ENCODE measurements around the gene KCNA1. TPM values are rescaled to one million over a fixed set of nuclear protein-coding genes. Genes with fewer than 3 reads are reported as not detected.
A peak's percentile ranks its signal among the peaks of the same experiment; 100 is the strongest.

Gene KCNA1
- total RNA-seq, 2 experiments from 2014 or later, result not detected

- no peak overlapping the region for H3K27ac Mint-ChIP-seq
- no peaks in the 10 kb centered on the region for H3K9me3 Mint-ChIP-seq
- H3K36me3 Mint-ChIP-seq (ENCODE audit: low read depth), result no peaks in the 10 kb centered on the region
- no peaks in the 10 kb centered on the region for H3K4me1 Mint-ChIP-seq
- DNase-seq, result no peak
- H3K27me3 Mint-ChIP-seq, result peaks cover 39% of the 10 kb centered on the region
- H3K4me3 Mint-ChIP-seq, result no peak overlapping the region
- ChIA-PET POLR2A (no interaction called here), CTCF (no interaction called here)
Observed at GRCh38 chr12:4891866-4892265, 17.8 kb upstream of the KCNA1 start.

- H3K9me3 Mint-ChIP-seq, result no peaks in the 10 kb centered on the region
- no peak overlapping the region for H3K27ac Mint-ChIP-seq
- H3K27me3 Mint-ChIP-seq, result peaks cover 35% of the 10 kb centered on the region
- H3K4me3 Mint-ChIP-seq, result no peak overlapping the region
- ChIA-PET CTCF (interaction anchor here (0.8 kb wide), 1 partner anchor 35 kb away, joined by 3 read pairs; no protein-coding TSS in a partner anchor), POLR2A (no interaction called here)
- H3K4me1 Mint-ChIP-seq, result no peaks in the 10 kb centered on the region
- DNase-seq, result no peak
- no peaks in the 10 kb centered on the region for H3K36me3 Mint-ChIP-seq (ENCODE audit: low read depth)
Observed at GRCh38 chr12:4892418-4892817, 17.3 kb upstream of the KCNA1 start.

DNA sequence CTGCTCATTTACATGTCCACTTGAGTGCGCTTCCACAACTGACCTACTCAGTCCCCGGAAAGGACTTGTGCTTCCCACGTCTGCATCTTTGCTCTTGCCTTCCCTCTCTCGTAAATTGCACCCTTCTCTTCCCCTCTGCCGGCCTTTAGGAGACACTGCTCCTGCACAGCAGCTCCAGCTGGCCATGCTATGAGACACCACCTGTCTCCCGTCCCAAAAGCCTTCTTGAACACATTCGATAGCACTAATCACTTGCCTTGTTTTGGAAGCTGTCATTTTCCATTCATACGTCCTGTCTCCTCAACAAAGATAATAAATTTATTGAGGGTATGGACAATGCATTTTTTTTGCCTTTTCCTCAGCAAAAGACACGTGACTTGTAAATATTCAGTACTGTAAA is 15.7 kb upstream of the KCNA1 start:
- H3K27me3 Mint-ChIP-seq, result peaks cover 35% of the 10 kb centered on the region
- no peaks in the 10 kb centered on the region for H3K36me3 Mint-ChIP-seq (ENCODE audit: low read depth)

GRCh38 chr12:4899364-4899763 is 10.3 kb upstream of the KCNA1 start:
- POLR2A ChIA-PET, result no interaction called here
- Mint-ChIP-seq H3K4me1 (no peaks in the 10 kb centered on the region), H3K27me3 (peaks cover 34% of the 10 kb centered on the region), H3K36me3 (ENCODE audit: low read depth) (no peaks in the 10 kb centered on the region), H3K27ac (no peak overlapping the region), H3K4me3 (no peak overlapping the region), H3K9me3 (no peaks in the 10 kb centered on the region)
- CTCF ChIA-PET, result no interaction called here
- DNase-seq, result no peak

More for the DNA sequence above, 15.7 kb upstream of the KCNA1 start:
- Mint-ChIP-seq H3K4me1 (no peaks in the 10 kb centered on the region), H3K9me3 (no peaks in the 10 kb centered on the region), H3K4me3 (no peak overlapping the region), H3K27ac (no peak overlapping the region)
- POLR2A ChIA-PET, result no interaction called here
- CTCF ChIA-PET, result no interaction called here
- DNase-seq, result no peak

- Mint-ChIP-seq H3K36me3 (ENCODE audit: low read depth) (no peaks in the 10 kb centered on the region), H3K4me3 (no peak overlapping the region), H3K27ac (no peak overlapping the region), H3K4me1 (no peaks in the 10 kb centered on the region), H3K27me3 (peaks cover 35% of the 10 kb centered on the region), H3K9me3 (no peaks in the 10 kb centered on the region)
- CTCF ChIA-PET, result interaction anchor here (2.3 kb wide), 1 partner anchor 45 kb away, joined by 6 read pairs; no protein-coding TSS in a partner anchor
- POLR2A ChIA-PET, result no interaction called here
- DNase-seq, result no peak
Observed at GRCh38 chr12:4900327-4900726, 9.4 kb upstream of the KCNA1 start.

DNA sequence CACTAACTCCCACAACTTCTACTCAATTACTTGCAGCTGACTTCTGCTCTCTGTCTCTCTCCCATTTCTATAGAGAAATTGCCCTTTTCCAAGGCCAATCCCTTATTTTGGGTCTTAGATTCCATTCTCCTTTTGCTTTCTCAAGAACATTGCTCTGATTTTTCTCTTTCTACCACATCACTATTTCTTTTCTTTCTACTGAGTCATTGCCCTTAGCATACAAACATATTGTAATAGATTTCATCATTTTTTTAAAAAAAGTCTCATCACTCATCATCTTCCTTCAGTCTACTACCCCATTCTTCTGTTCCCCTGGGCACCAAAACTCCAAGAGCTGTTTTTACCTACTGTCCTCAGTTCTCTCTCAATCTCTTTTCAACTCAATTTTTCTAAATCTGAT is 4.4 kb upstream of the KCNA1 start:
- POLR2A ChIA-PET, result interaction anchor here (1.1 kb wide), 1 partner anchor 35 kb away, joined by 3 read pairs; no protein-coding TSS in a partner anchor
- Mint-ChIP-seq H3K27ac (no peak overlapping the region), H3K4me1 (peaks cover 11% of the 10 kb centered on the region), H3K36me3 (ENCODE audit: low read depth) (no peaks in the 10 kb centered on the region), H3K27me3 (peaks cover 46% of the 10 kb centered on the region), H3K9me3 (no peaks in the 10 kb centered on the region), H3K4me3 (no peak overlapping the region)
- CTCF ChIA-PET, result no interaction called here
- no peak for DNase-seq

GRCh38 chr12:4908684-4909409 is 858 bp upstream of the KCNA1 start:
- POLR2A ChIA-PET, result no interaction called here
- Mint-ChIP-seq H3K4me3 (peak overlapping the region; percentile 7), H3K27me3 (peaks cover 50% of the 10 kb centered on the region), H3K27ac (no peak overlapping the region), H3K4me1 (peaks cover 19% of the 10 kb centered on the region), H3K36me3 (ENCODE audit: low read depth) (no peaks in the 10 kb centered on the region), H3K9me3 (no peaks in the 10 kb centered on the region)
- CTCF ChIA-PET, result interaction anchor here (0.7 to 1.6 kb wide), 2 partner anchors 51 to 53 kb away, joined by 3 to 5 read pairs; no protein-coding TSS in a partner anchor
- no peak for DNase-seq

- Mint-ChIP-seq H3K27me3 (peaks cover 53% of the 10 kb centered on the region), H3K27ac (no peak overlapping the region), H3K36me3 (ENCODE audit: low read depth) (no peaks in the 10 kb centered on the region), H3K4me1 (peaks cover 19% of the 10 kb centered on the region), H3K9me3 (no peaks in the 10 kb centered on the region), H3K4me3 (peak overlapping the region; percentile 7)
- CTCF ChIA-PET, result interaction anchor here (1.5 kb wide), 1 partner anchor 52 kb away, joined by 5 read pairs; no protein-coding TSS in a partner anchor
- POLR2A ChIA-PET, result no interaction called here
- DNase-seq, result no peak
Observed at GRCh38 chr12:4909410-4909733, 333 bp upstream of the KCNA1 start.

- POLR2A ChIA-PET, result interaction anchor here (0.8 kb wide), 1 partner anchor 53 kb away, joined by 3 read pairs; no protein-coding TSS in a partner anchor
- no peak overlapping the region for H3K27ac Mint-ChIP-seq
Observed at GRCh38 chr12:4910502-4911315, 1.0 kb downstream of the KCNA1 start.

GRCh38 chr12:4911316-4911994 is 1.8 kb downstream of the KCNA1 start:
- peak overlapping the region; percentile 18 for H3K4me3 Mint-ChIP-seq

More at GRCh38 chr12:4910502-4911315, 1.0 kb downstream of the KCNA1 start:
- Mint-ChIP-seq H3K4me1 (peaks cover 19% of the 10 kb centered on the region), H3K27me3 (peaks cover 61% of the 10 kb centered on the region), H3K4me3 (peak overlapping the region; percentile 75), H3K9me3 (no peaks in the 10 kb centered on the region), H3K36me3 (ENCODE audit: low read depth) (no peaks in the 10 kb centered on the region)
- CTCF ChIA-PET, result interaction anchor here (0.9 to 1.5 kb wide), 2 partner anchors 53 to 55 kb away, joined by 4 to 5 read pairs; no protein-coding TSS in a partner anchor
- DNase-seq, result no peak

DNA sequence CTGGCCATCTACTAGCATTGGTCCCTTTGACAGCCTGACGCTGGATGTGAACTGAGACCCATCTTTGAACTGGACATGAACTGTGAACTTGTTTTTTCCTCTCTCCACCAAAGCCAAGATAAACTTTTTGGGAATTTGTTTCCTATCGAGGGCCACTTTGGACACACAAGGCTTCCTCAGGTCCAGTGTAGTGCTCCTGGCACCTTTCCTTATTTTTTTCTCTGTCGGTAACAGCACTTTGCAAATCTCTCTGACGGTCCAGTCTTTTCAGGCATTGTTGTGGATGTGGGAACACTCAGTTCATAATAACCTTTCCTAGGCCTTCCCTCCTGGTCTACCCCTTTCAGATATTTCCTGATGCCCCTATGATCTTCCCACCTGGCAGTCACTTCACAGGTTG is 5.0 kb downstream of the KCNA1 start:
- no peak overlapping the region for H3K4me3 Mint-ChIP-seq
- peaks cover 77% of the 10 kb centered on the region for H3K27me3 Mint-ChIP-seq
- ChIA-PET CTCF (no interaction called here), POLR2A (no interaction called here)
- no peaks in the 10 kb centered on the region for H3K36me3 Mint-ChIP-seq (ENCODE audit: low read depth)
- H3K4me1 Mint-ChIP-seq, result peaks cover 11% of the 10 kb centered on the region
- DNase-seq, result no peak
- H3K9me3 Mint-ChIP-seq, result no peaks in the 10 kb centered on the region
- no peak overlapping the region for H3K27ac Mint-ChIP-seq

More at GRCh38 chr12:4911316-4911994, 1.8 kb downstream of the KCNA1 start:
- H3K36me3 Mint-ChIP-seq (ENCODE audit: low read depth), result no peaks in the 10 kb centered on the region
- H3K4me1 Mint-ChIP-seq, result peaks cover 19% of the 10 kb centered on the region
- no peaks in the 10 kb centered on the region for H3K9me3 Mint-ChIP-seq
- ChIA-PET POLR2A (no interaction called here), CTCF (interaction anchor here (0.9 kb wide), 1 partner anchor 55 kb away, joined by 4 read pairs; no protein-coding TSS in a partner anchor)
- H3K27ac Mint-ChIP-seq, result no peak overlapping the region
- no peak for DNase-seq
- H3K27me3 Mint-ChIP-seq, result peaks cover 69% of the 10 kb centered on the region

DNA sequence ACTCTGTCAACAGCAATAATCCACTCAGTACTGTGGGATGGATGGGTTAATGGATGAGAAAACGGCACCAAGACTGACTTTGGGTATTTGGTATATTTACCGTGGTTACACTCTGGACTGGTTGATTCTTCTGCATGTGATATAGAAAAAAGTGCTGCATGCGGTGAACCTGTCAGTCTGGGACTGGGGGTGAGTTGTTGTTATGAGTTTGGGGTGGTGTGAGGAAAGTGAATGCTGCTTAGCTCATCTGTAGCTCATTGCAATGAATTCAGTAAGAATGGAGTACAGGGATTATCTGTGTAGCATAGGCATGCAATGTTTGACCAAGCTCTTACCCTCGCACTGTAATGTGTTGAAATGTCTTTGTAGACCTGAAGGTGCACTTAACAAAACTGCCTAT is 6.0 kb downstream of the KCNA1 start:
- H3K4me1 Mint-ChIP-seq, result peaks cover 4% of the 10 kb centered on the region
- CTCF ChIA-PET, result interaction anchor here (0.5 kb wide), 1 partner anchor 107 kb away, joined by 4 read pairs; no protein-coding TSS in a partner anchor
- no peaks in the 10 kb centered on the region for H3K36me3 Mint-ChIP-seq (ENCODE audit: low read depth)
- peaks cover 73% of the 10 kb centered on the region for H3K27me3 Mint-ChIP-seq
- no peak overlapping the region for H3K27ac Mint-ChIP-seq
- no peak overlapping the region for H3K4me3 Mint-ChIP-seq
- no peaks in the 10 kb centered on the region for H3K9me3 Mint-ChIP-seq
- no peak for DNase-seq
- POLR2A ChIA-PET, result no interaction called here
